Left hindlimb (tissue), 1 donor: ENCODE measurements around the gene MAOB.
A peak's percentile ranks its signal among the peaks of the same experiment; 100 is the strongest.

ENCODE experiments used
- DNase-seq: peaks from one replicate; pipeline ENCODE4 v3.0.0-alpha.2; 2018

Gene MAOB

DNA sequence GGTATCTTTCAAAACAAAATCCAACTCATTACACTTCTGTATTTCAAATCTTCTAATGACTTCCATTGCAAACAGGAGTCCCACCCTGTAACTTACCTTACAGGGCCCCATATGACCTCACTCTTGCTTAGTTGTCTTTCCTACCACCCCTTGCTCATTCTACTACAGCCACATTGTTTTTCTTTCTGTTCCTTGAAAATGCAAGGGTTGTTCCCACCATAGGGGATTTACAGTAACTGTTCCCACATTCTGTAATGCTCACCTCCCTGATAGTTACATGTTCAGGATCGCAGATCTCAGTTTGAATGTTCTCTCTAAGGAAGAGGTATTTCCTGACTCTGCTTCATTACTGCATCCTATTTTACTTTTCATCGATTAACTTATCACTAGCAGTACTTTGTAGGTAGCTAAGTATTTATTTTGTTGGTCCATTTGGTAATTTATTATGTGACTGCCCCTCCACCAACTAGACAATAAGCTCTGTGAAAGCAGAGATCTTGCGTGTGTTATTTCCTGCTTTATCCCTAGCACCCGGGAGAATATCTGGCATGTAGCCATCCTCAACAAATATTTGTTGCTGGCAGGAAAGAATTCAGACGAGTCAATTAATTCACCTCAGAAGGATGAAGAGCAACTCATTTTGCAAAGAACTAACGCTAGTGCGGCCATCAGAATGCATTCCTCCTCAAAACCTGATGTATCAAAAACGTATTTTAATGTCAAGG is 21.4 kb downstream of the MAOB start:
- DNase-seq = peak; percentile 21

DNA sequence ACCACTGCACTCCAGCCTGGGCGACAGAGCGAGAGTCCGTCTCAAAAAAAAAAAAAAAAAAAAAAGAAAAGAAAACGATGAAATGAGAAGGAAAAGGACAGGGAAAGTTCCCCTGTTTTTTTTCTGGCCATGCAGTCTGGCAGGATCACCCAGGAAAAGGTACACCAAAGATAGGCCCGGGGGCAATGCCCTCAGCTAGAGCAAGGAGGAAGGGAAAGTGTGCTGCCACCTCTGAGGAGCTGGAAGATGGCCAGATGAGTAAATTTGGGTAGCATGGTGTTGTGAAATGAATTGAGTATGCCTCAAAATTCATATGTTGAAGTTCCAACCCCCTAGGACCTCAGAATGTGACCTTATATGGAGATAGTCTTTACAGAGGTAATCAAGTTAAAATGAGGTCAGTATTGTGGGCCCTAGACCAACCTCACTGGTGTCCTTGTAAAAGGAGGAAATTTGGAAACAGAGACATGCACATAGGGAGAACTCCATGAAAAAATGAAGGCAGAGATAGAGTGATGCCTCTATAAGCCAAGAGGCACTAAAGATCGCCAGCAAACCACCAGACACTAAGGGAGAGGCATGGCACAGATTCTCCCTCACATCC is 28.9 kb downstream of the MAOB start:
- DNase-seq = no peak

DNA sequence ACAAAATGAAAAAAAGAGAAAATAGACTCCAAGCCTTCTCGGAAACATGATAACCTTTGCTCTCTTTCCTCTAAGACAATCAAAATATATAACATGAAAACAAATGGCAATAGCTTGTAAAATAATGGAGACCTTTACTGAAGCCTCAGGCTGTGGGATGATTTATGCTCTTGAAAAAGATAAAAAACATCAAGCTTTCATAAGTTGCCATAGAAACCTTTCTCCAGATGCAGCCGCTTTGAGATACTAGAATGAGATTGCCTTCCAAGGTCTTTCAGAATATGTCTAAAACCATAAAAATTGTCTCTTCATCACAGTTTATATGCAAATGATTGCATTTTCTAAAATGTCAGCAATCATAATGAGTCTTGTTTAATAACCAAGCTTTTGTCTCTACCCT is 31.6 kb downstream of the MAOB start:
- DNase-seq = no peak

DNA sequence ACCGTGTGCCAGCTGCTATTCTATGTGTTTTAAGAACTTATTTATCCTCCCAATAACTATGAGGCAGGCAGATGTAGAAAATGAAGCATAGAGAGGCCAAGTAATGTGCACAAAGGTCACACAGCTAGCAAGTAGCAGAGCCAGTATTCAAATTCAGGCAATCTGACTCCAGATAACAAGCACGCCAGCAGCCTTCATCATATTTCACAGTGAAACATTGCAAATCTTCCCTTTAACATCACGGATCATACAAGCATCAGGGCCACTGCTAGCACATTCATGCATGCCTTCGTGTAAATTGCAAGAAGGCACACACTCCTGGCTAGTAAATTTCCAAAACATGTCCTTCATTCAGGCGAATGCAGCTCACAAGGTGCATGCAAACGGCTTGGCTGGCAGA is 33.1 kb downstream of the MAOB start:
- DNase-seq = no peak

DNA sequence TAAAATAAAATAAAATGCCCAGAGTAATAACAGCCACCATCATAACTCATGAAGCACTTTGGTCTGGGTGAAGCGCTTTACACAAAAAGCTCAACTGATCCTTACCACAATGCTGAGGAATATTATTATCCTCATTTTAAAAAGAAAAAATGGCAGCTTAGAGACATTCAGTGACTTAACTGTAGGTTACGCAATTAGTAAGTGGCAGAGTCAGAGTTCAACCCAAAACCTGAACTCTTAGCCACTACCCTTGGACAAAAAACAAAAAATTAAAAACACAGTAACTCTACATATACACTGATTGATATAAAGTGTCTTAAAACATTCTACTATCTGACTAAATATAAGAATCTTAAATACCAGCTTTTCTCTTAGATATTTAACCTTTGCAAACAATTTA is 34.9 kb downstream of the MAOB start:
- no peak for DNase-seq

DNA sequence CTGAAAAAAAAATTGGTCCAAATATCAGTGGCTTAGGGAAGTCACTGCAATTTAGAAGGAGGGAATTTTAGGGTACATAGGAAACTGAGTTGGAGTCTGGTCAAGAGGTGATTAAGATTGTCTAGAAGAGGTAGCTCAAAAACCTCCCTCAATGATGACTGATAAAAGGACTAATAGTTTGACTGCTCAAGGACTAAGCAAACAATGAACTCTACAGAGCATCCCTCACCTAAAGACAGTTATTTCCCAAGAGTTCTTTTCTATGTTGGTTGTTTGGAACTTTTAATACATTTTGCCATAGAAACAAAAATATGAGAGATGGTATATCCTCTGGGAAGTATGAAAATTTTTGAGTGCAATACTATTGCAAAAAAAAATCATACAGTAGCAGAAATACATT is 35.7 kb downstream of the MAOB start:
- no peak for DNase-seq

DNA sequence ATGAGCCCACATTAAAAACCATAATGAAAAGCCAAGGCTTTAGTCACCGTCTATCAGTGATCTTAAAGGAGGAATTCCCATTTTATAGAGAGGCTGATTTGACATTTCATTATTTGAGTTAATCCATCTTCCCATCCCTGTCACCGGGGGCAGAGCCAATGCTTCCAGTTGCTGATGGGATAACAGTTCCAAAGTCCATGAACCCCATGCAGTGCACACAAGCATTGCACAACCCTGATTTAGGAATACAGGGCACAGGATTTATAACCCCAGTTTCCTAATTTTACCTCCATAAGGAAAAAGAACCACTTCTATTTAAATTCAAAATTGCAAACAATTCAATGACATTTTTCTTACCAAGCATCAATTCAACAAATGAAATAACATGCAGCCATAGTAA is 36.5 kb downstream of the MAOB start:
- DNase-seq = no peak

DNA sequence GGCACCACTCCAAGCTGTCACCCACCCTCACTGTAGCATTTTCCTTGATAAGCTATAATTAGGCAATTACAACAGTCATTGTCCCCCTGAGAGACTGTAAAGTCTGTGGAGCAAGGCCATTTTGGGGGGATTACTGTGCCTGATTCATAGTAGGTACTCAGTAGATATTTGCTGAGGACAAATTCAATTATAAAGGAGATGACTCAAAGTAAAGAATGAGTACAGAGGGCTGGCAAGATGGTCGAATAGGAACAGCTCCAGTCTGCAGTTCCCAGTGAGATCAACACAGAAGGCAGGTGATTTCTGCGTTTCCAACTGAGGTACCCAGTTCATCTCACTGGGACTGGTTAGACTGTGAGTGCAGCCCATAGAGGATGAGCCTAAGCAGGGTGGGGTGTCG is 42.0 kb downstream of the MAOB start:
- DNase-seq = no peak

DNA sequence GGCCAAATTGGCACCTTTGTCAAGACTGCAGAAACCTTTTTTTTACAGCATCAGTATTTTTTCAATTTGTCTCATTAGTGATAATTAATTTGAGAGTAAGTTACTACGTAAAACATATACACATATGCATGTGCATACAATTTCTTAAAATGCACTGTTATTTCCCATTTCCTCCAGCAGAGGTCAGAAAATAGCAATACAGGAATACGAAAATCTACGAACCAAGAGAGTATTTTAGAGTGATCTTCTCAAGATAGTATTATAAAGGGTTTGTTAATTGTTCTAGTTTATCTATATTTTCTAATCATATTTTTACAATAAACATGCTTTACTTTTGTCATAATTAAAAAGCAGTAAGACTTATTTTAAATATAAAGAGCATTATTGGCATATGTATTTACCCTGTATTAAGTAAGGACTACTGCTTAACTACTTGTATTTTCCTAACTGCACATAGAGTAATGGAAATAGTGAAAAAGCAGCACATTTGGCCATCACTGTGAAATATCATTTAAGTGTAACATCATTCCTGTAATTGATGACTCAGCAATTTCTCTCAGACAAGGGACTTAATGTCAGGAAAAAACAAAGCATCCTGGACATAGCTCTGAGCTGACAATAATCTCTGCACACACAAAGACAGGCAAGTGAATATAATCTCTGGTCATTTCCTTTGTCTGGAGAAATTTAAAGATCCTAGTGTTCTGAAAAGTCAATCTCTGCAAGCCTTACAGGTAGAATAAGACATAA is 45.6 kb downstream of the MAOB start:
- no peak for DNase-seq

DNA sequence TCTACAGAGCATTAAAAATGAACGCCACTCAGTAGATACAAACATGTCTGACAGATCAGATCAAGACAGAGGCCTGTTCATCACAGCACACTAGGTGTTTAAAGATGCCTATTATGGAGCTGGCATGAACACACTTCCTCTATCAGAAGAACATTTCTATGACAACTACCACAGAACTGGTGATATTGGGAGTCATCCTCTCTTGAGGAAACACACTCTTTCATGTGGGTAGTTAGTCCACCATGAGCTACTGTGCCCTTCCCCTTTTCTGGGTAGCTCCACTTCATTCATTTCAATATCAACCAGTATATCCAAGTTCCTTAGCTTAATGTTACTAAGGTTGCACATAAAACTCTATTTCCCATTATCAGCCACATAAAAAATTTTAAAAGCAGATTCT is 46.7 kb downstream of the MAOB start:
- DNase-seq = no peak

DNA sequence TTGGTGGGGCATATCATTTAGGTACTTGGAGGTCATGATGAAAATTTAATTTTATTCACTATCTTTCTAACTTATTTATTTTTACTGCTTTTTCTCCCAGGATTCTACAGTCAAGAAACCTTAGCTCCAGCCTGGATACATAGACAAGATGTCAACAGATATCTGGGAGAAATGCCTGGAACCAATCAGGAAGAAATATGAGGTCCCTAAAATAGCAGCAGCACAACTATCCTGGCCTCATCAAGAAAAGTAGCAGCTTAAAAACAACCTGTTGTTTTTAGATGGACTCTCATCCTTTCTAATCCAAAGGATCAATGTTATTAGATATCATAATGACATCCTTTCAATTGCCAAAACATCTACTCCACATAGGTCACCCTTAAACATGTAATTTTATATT is 54.5 kb downstream of the MAOB start:
- no peak for DNase-seq

DNA sequence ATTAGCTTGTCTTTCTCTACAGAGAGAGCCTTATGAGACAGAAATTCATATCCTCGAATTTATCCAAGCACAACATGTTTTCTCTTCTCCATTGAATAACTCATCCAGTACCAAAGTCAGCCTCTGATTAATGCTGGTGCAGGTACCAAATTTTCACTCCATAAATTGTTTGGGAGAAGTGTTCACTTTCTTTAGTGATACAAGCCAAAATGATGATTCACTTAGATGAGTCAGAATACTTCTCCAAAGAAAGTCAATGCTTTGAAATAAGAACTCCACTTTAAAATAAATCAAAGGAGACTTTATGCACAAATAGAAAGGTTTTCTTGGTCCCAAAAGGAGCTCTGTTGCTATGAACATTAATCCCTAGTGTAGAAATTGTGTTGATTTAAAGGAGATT is 60.2 kb downstream of the MAOB start:
- no peak for DNase-seq

DNA sequence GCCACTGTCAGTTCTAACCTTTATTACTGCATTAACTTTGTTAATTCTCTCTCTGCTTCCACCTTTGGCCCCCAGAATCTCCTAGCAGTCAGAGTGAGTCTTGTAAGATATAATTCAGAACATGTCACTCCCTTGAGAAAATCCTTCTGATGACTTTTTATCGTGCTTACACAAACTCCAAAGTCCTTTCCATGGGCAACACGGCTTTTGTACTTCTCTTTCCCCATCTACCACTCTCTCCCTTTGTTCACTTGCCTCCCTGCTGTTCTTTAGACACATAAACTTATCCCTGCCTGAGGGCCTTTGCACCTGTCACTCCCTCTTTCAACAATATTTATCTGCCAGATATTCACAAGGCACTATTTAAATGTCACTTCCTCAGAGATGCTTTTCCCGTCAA is 64.8 kb downstream of the MAOB start:
- DNase-seq = no peak

DNA sequence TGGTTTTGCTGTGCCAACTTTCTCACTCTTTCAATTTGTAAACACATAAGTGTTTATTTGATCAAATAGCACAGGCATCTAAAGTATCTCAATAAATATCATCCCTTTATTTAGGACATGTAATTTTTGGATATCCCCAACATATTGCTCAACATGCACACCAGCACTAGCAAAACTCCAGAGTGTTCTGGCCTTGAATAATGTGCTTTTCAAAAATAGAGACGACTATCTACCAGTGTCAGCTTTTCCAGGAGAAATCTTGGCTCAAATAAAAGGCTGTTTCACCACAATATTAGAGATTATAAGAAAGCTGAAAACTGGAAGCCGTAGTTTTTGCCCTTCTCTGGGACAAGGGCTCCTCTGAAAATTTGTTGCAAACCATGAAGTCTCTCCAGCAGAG is 67.0 kb downstream of the MAOB start:
- no peak for DNase-seq

DNA sequence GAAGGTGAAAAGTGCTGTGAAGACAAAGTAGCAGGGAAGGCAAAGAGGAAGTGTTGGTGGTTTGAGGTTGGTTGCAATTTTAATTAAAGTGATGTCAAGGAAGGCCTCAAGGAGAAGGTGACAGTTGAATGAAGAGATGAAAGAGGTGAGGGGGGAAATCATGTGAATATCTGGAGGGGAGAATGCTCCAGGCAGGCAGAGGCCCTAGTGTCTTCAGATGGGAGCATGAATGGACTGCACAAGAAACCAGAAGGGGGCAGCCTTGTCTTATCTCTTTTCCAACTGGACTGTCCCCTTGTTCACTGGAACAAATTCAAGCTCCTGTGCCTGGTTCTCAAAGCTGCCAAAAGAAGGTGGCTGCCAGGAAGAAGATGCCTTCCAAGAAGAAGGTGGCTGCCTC is 68.4 kb downstream of the MAOB start:
- DNase-seq = no peak

DNA sequence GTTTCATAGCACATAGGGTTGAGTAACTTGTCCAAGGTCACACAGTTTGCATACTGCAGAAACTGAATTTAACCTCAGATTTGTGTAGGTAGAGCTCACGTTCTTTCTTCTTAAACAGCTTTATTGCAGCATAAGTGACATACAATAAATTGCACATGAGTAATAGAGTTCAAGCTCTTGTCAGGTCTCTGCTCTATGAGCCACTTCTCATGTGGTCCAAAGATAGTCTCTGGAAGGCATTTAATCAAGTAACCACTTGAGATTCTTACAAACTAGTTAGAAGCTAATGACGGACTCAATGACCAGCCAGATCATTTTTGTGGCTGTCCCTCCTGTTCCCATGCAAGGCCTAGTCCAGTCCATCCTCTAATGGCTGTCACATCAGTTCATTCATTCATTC is 68.9 kb downstream of the MAOB start:
- no peak for DNase-seq

DNA sequence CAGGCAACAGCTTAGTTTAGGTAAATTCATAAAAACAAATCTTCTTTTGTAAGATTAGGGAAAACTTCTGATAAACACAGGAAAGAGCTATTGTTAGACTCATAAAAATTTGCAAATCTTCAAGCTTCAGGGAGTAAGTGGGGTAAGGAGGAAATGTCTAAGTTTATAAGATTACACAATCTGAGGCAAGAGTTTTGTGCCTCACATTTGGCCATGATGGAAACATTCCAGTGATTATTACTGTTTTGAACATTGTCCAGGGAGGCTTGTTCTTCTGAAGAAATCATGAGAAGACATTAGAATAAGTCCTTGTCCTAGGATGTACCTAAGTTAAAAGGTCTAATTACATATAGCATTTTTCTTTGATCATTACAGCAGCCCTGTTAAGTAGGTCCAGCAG is 72.8 kb downstream of the MAOB start:
- no peak for DNase-seq

DNA sequence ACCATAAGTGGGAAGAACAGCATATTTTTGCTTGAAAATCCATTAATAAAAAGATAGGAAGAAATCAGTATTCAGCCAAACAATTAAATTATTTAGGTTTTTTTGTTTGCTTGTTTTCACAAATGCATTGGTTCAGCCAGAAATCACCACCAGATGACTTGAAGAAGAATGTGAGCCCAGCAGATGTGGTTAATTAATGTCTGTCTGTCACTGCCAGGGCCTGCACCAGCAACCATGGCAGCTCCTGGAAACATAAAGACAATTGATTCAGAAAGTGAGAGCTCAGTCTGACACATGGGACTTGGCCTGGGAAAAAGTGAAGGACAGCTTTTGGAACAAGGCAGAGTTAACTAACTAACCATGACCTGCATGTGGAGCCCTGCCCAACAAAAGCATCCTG is 74.0 kb downstream of the MAOB start:
- no peak for DNase-seq

DNA sequence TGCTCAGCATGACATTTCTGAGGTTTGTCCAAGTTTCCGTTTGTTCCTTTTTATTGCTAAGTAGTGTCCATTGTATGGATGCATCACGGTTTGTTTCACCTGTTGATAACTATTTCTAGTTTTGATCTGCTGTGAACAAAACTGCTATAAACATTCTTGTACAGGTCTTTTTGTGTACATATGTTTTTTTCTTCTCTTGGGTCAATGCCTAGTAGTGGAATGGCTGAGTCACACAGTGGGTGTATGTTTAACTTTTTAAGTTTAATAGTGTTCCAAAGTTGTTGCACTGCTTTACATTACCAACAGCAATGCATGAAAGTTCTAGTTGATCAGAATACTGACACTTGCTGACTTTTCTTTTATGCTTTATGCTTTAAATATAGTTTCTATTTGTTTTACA is 76.7 kb downstream of the MAOB start:
- DNase-seq = no peak

DNA sequence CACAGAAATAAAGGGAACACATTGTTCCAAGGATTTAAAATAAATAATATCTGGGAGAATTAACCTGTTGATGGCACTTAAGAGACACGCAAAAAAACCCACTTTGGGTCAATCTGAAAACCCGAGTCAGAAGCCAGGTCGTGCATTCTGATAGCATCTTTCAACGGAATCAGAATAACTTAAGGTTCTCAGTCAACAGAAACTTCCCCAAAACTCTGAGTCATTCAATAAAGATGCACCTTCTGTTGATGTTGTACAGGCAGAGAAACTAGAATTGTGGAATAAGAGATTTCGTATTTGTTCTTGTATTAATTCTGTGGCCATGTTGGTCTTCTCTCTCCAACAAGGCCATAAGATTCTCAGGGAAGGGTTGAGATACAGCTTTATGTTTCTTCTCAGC is 78.2 kb downstream of the MAOB start:
- DNase-seq = no peak

DNA sequence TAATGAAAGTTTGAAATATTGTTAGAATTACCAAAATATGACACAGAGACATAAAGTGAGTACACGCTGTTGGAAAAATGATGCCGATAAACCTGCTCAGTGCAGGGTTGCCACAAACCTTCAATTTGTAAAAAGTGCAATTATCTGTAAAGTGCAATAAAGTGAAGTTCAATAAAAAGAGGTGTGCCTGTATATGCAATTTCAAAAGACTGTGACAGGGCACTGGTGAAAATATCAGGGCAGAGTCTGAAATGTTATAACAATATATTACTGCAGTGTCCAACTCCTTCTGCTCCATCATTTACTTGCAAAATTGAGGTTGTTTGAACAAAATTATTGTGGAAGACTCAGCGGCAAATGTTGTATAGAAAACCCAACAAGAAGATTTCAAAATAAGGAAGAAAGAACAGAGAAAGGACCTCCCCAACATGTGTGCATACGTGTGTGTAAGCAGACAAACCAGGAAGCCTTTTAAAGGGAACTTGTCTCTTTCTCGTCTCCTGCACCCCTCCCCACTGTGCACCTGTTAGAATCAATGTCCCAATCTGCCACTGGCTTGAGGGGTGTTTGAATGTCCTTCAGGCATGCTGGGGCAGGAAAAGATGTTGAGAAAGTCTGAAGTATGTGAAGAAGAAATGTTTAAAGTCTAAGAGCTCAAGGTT is 96.2 kb downstream of the MAOB start:
- DNase-seq = no peak

DNA sequence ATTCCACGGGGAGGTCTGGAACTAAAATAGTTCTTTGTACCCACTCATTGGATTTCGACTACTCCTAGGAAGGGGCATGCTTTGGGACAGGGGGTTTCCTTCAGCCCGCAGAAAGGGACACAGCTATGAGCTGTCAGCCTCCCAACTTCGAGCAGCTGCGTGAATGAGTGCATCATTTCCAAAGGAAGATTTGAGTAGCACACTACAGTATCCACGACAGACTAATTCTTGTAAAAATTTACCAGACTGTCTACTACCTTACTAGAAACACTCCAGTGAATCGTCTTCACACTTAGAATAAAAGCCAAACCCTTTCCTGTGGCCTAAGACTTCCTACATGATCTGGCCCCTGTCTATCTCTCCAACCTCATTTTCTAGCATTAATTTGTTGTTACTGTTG is 124.2 kb downstream of the MAOB start:
- DNase-seq = no peak

DNA sequence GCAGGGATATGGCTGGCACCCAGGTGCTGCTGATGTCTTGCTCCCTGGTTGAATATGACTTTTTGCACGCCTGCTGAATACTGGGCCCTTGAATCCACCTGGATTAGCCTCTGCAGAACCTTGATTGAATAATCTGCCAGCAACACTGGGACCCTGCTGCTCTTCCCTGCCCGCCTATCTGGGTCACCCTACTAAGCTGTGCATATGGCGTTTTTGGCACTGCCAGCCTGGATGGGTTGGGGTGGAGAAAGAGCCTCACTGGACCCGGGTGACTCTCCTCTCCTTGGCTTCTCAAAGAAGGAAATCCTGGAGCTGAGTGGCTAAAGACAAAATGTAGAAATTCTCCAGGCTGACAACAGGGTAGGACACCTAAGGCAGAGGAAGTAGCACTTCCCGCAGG is 126.2 kb downstream of the MAOB start:
- no peak for DNase-seq

DNA sequence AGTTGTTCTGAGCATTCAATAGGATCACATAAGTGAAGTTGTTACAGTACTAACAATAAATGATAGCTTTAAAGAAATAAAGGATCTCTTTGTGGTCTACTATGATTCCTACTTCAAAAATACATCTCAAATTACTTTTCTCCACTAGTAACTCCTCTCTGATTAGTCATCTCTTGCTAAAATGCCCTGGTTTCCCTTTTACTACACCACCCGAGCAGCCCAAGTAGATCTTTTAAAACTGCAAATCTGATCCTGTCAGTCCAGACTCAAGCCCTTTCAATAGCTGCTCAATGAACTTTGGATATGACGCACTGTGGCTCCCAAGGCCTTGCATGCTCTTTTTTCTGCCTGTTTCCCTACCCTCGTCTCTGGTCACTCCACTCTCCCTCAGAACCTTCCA is 128.6 kb downstream of the MAOB start:
- DNase-seq = no peak
